Progenitor cell of endocrine pancreas (in vitro differentiated cells): ENCODE measurements around the gene CNGA3. TPM values are rescaled to one million over a fixed set of nuclear protein-coding genes. Genes with fewer than 3 reads are reported as not detected.
A peak's percentile ranks its signal among the peaks of the same experiment; 100 is the strongest.

Experiments
- DNase-seq: peaks from one replicate; pipeline ENCODE4 v3.0.0; 2021; ENCODE audit warnings: low spot score; ENCODE audit not compliant: unreplicated experiment
- H3K27ac Mint-ChIP-seq: 2 replicates; pipeline ENCODE4 v1.8.0; 2021; ENCODE audit warnings: mild to moderate bottlenecking, moderate library complexity, mixed read lengths
- H3K27me3 Mint-ChIP-seq: 2 replicates; pipeline ENCODE4 v1.8.0; 2021; ENCODE audit warnings: mixed read lengths
- H3K36me3 Mint-ChIP-seq: 2 replicates; pipeline ENCODE4 v1.8.0; 2022; ENCODE audit warnings: mixed read lengths; ENCODE audit not compliant: insufficient read depth
- H3K4me1 Mint-ChIP-seq: 2 replicates; pipeline ENCODE4 v1.8.0; 2021; ENCODE audit warnings: low read depth, mixed read lengths
- H3K4me3 Mint-ChIP-seq: 2 replicates; pipeline ENCODE4 v1.8.0; 2021; ENCODE audit warnings: low read depth, mild to moderate bottlenecking, moderate library complexity, mixed read lengths
- H3K9me3 Mint-ChIP-seq: 2 replicates; pipeline ENCODE4 v1.8.0; 2021; ENCODE audit warnings: low read depth, mixed read lengths
- CTCF ChIP-seq: fragments of 200-600 bp; sonication (generic); IDR thresholded peaks from one replicate; pipeline ENCODE4 v1.5.0; 2021; ENCODE audit warnings: antibody characterized with exemption, mild to moderate bottlenecking; ENCODE audit not compliant: unreplicated experiment
- total RNA-seq: library from RNA; stranded (reverse); gene quantifications from 2 replicates; pipeline ENCODE4 v1.2.1, GENCODE V29; 2021

CNGA3 gene
- total RNA-seq, 1 donor from 2014 or later = 5.3 TPM

- Mint-ChIP-seq H3K4me3 (no peak overlapping the region), H3K9me3 (peaks cover 6% of the 10 kb centered on the region), H3K27me3 (peaks cover 3% of the 10 kb centered on the region), H3K27ac (no peak overlapping the region), H3K36me3 (no peaks in the 10 kb centered on the region), H3K4me1 (peaks cover 10% of the 10 kb centered on the region)
- DNase-seq = no peak
- TF ChIP-seq CTCF = no peak
Measured at GRCh38 chr2:98332989-98333388, 13.3 kb upstream of the CNGA3 start.

DNA sequence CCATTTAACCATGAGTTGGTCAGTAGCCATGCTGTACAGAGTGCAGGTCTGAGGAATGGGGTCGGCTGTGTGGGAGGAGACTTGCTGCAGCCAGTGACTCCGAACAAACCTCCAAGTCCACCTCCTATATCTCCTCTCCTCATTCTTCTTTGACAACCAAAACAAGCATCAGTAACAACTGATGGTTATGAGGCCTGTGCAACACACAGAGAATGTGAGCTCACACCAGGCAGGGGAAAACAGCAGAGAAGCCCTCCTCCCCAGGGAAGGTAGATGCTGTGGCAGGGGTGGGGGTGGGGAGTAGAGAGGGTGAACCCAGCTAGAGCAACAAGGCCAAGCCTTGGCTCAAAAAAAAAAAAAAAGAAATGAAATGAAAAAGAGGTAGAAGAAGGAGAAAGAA lies 12.3 kb upstream of the CNGA3 start:
- DNase-seq = no peak
- Mint-ChIP-seq H3K36me3 (no peaks in the 10 kb centered on the region), H3K9me3 (peaks cover 8% of the 10 kb centered on the region), H3K4me1 (peaks cover 10% of the 10 kb centered on the region), H3K4me3 (no peak overlapping the region), H3K27ac (peak overlapping the region; percentile 2), H3K27me3 (peaks cover 3% of the 10 kb centered on the region)
- no peak for TF ChIP-seq CTCF

- H3K4me1 Mint-ChIP-seq = peaks cover 10% of the 10 kb centered on the region
- TF ChIP-seq CTCF = no peak
- H3K9me3 Mint-ChIP-seq = peaks cover 8% of the 10 kb centered on the region
- no peak overlapping the region for H3K27ac Mint-ChIP-seq
- no peak overlapping the region for H3K4me3 Mint-ChIP-seq
- peaks cover 7% of the 10 kb centered on the region for H3K27me3 Mint-ChIP-seq
- no peaks in the 10 kb centered on the region for H3K36me3 Mint-ChIP-seq
- no peak for DNase-seq
Measured at GRCh38 chr2:98334439-98335078, 11.7 kb upstream of the CNGA3 start.

GRCh38 chr2:98335271-98335670 lies 11.0 kb upstream of the CNGA3 start:
- no peak overlapping the region for H3K4me3 Mint-ChIP-seq
- peaks cover 8% of the 10 kb centered on the region for H3K9me3 Mint-ChIP-seq
- H3K36me3 Mint-ChIP-seq = no peaks in the 10 kb centered on the region
- peaks cover 10% of the 10 kb centered on the region for H3K4me1 Mint-ChIP-seq
- TF ChIP-seq CTCF = no peak
- no peak for DNase-seq
- no peak overlapping the region for H3K27ac Mint-ChIP-seq
- peaks cover 8% of the 10 kb centered on the region for H3K27me3 Mint-ChIP-seq

GRCh38 chr2:98341241-98341640 lies 5.0 kb upstream of the CNGA3 start:
- DNase-seq = no peak
- H3K9me3 Mint-ChIP-seq = peaks cover 8% of the 10 kb centered on the region
- H3K27me3 Mint-ChIP-seq = peaks cover 46% of the 10 kb centered on the region
- no peak overlapping the region for H3K4me3 Mint-ChIP-seq
- H3K4me1 Mint-ChIP-seq = peaks cover 1% of the 10 kb centered on the region
- H3K27ac Mint-ChIP-seq = no peak overlapping the region
- no peak for TF ChIP-seq CTCF
- H3K36me3 Mint-ChIP-seq = no peaks in the 10 kb centered on the region
